Prostate gland (tissue), 2 donors: ENCODE measurements around the gene LILRA1.

Experiments used
- POLR2AphosphoS5 ChIP-seq: sonication (generic); formaldehyde crosslinking; IDR thresholded peaks from one replicate; pipeline ENCODE4 v1.6.1; 2017; ENCODE audit warnings: antibody characterized with exemption
- TF ChIP-seq, protein P1 (sequence below), 4 experiments: fragments of 200-600 bp in 2 of 4; fragments of 450-650 bp in 2 of 4; sonication (generic) in 2 of 4; IDR thresholded peaks; 1 replicate in 3 of 4; 2 replicates in 1 of 4; pipeline ENCODE4 v1.5.1; 2016 to 2019; ENCODE audit warnings: antibody characterized with exemption in 4 of 4, mild to moderate bottlenecking in 2 of 4, moderate library complexity in 2 of 4

DNA sequence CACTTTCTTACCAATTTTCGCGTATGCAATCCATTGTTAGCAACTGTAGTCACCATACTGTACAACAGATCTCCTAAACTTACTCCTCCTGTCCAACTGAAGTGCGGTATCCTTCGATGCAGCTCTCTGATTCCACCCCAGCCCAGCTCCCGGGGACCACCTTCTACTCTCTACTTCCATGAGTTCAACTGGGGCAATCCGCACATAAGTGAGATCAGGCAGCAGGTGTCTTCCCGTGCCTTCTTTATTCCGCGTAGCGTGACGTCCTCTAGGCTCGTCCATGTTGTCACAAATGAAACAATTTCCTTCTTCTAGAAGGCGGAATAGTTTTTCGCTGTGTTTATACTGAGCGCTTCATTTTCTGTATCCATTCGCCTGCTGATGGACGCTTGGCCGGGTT, 45.3 kb downstream of the LILRA1 start:
- TF ChIP-seq, protein P1, sequence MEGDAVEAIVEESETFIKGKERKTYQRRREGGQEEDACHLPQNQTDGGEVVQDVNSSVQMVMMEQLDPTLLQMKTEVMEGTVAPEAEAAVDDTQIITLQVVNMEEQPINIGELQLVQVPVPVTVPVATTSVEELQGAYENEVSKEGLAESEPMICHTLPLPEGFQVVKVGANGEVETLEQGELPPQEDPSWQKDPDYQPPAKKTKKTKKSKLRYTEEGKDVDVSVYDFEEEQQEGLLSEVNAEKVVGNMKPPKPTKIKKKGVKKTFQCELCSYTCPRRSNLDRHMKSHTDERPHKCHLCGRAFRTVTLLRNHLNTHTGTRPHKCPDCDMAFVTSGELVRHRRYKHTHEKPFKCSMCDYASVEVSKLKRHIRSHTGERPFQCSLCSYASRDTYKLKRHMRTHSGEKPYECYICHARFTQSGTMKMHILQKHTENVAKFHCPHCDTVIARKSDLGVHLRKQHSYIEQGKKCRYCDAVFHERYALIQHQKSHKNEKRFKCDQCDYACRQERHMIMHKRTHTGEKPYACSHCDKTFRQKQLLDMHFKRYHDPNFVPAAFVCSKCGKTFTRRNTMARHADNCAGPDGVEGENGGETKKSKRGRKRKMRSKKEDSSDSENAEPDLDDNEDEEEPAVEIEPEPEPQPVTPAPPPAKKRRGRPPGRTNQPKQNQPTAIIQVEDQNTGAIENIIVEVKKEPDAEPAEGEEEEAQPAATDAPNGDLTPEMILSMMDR (IDR thresholded peaks at IDR 0.05), result no peak
- no peak for TF ChIP-seq POLR2AphosphoS5
